Epidermal melanocyte (primary cell): ENCODE results near the gene RPS28.

Source experiments
- DNase-seq: peaks from one replicate; pipeline ENCODE4 v3.0.0; 2011; ENCODE audit warnings: low spot score; ENCODE audit not compliant: insufficient read length

Gene RPS28

DNA sequence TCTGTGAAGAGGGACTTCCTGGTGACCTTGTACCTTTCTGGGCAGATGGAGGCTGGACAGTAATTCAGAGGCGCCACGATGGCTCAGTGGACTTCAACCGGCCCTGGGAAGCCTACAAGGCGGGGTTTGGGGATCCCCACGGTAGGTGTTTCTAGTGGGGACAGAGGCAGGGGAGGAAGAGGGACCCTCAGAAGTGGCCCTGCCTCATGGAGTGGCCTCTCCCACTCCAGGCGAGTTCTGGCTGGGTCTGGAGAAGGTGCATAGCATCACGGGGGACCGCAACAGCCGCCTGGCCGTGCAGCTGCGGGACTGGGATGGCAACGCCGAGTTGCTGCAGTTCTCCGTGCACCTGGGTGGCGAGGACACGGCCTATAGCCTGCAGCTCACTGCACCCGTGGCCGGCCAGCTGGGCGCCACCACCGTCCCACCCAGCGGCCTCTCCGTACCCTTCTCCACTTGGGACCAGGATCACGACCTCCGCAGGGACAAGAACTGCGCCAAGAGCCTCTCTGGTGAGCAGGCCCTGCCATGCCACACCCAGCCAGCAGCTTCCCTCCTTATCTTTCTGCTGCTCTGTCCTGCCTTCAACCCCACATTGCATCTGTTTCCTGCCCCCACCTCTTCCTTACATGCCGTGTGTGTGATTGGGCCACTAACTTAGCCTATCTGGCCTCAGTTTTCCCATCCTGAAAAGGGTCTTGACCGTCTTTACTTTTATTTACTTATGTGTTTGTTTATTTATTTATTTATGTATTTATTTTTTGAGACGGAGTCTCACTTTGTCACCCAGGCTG is 49.9 kb downstream of the RPS28 start:
- DNase-seq: no peak
